ENCODE results near the gene BRSK2.

BRSK2 gene

DNA sequence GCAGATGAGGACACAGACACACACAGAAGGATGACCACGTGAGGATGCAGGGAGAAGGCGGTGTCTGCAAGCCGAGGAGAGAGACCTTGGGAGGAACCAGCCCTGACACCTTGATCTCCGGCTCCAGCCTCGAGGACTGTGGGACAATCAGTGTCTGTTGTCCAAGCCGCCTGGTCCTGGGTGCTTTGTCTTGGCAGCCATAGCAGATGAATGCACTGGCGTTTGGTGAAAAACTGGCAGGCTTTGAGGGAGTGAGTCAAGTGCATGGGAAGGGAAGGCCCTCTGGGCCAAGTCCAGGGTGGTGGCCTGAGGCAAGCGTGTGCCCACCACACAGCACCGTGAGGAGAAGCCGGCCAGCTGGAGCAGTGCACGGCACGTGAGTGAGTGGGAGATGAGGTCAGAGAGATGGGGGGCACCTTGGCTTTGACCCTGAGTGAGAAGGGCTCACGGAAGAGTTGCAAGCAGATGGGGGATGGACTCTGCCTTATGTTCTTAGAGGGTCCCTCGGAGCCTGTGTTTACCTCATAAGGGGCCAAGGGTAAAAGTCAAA, 12.4 kb upstream of the BRSK2 start:
- DNase-seq (ENCODE audit: low read depth), result no peak

DNA sequence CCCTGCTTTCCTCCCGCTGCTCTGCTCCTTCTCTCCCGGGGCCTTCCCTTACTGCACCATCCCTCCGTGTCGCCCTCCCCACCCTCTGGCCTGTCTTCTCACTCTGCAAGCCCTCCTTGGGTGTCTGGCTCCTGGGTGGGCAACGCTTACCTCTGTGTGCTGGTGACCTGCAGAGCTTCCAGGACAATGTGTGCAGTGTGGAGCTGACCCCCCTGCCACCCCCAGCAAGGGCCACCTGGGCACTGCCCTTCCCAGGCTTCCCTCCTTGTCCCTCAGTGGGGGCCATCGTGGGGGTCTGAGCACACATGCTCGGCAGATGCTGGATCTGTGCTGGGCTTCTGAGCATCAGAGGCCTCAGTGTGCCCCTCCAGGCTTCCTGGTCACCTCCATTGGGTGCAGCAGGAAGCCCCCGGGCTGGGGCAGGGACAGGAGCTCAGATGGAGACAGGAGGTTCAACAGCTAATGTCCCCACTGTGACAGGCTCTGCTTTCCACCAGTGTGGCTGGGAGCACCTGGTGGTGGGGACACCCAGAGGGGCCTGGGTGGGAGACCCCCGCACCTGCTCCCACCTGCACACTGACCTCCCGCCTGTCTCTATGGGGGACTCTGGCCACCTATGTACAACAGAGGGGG, 7.8 kb upstream of the BRSK2 start:
- DNase-seq (ENCODE audit: low read depth), result no peak

DNA sequence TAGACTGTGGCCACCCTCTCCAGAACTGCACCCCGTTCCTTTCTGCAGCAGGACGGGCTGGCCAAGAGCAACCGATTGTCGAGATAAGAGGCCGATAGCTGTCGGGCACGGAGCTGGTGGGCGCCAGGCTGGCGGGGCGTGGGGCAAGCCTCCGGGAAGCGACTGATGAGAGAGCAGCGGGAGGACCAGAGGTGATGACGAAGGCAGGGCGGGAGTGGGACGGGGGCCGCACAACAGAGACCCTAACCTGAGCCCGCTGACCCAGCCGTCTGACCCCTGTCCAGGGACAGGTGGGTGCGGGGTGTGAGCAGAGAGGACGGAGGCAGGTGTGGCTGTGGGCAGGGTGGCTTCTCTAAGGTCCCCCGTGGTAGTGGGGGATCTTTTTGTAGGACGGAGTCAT, 7.3 kb upstream of the BRSK2 start:
- no peak for DNase-seq (ENCODE audit: low read depth)

DNA sequence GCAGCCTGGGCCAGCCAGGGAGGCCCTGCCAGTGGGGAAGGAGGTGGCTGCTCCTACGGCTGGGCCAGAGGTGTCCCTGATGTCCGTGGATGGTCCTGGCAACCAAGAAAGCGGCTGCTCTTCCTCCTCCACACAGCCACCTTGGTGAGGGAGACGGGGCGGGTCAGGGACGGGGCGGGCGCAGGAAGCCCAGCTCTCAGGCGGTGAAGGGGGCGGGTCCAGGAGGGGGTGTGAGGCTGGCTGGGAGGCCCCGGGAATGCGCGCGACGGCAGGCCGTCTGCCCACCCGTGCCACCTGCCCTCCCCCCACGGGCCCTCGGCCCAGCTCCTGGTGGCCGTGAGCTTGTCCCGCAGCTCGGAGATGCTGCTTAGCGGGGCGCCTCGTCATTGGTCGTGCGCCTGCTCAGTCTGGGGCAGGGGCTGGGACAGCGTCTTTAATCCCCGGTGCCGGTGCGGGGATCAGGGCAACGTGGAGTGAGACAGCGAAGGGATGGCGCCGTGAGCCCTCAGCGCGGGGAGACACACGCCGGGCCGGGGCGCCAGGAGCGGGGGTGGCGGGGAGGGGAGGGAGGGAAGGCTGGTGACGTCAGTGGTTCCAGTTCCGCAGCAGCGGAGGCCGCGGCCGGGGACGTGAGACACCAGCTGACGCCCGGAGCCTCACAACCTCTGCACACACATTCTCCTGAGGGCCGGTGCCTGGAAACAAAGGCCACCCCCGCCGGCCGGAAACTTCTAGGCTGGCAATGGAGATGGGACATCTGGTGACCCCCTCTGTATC, 6.7 kb upstream of the BRSK2 start:
- peak; percentile 71 for DNase-seq (ENCODE audit: low read depth)

DNA sequence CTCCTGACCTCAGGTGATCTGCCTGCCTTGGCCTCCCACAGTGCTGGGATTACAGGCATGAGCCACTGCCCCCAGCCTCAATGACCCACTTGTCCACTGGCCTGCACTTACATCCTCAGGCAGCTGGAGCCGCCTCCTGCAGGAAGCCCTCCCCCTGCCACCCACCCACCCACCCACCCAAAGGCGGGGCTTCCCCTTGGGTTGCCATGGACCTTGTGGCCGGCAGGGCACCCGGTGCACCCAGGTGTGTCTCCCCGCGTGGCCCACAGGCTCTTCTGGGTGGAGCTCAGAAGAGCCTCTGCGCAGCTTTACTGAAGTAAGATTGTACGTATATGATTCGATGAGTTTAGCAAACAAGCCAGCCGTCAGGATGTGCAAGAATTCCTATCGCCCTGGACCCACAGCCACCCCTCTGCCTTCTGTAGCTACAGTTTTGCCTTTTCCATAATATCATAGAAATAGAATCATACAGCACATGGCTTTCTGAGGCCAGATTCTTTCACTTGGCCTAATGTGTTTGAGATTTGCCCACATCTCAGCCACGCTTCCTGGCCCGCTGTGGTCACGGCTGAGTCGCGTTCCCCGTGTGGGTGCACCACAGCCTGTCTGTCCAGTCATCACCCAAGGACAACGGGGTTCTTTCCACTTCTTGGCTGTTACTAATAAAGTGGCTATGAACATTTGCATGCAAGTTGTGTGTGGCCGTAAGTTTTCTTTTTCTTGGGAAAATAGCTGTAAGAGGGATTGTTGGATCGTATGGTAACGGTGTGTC, 5.3 kb upstream of the BRSK2 start:
- no peak for DNase-seq (ENCODE audit: low read depth)

DNA sequence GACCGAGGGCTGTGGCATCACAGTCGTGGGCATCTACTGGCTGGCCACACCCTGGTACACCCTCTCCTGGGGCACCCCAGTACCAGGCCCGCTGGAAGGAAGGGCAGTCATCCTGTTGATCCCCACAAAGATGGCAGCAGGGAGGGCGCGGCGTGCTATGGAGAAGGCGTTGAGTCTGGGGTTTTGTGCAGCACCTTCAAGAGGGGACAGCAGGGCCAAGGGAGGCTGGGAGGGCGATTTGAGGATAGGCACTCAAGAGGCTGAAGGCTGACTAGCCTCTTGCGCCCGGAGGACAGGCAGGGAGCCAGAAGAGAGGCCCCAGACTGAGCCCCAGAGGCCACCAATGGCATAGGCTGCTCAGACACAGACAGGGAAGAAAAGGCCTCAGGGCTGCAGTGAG, 2.2 kb upstream of the BRSK2 start:
- no peak for DNase-seq (ENCODE audit: low read depth)

DNA sequence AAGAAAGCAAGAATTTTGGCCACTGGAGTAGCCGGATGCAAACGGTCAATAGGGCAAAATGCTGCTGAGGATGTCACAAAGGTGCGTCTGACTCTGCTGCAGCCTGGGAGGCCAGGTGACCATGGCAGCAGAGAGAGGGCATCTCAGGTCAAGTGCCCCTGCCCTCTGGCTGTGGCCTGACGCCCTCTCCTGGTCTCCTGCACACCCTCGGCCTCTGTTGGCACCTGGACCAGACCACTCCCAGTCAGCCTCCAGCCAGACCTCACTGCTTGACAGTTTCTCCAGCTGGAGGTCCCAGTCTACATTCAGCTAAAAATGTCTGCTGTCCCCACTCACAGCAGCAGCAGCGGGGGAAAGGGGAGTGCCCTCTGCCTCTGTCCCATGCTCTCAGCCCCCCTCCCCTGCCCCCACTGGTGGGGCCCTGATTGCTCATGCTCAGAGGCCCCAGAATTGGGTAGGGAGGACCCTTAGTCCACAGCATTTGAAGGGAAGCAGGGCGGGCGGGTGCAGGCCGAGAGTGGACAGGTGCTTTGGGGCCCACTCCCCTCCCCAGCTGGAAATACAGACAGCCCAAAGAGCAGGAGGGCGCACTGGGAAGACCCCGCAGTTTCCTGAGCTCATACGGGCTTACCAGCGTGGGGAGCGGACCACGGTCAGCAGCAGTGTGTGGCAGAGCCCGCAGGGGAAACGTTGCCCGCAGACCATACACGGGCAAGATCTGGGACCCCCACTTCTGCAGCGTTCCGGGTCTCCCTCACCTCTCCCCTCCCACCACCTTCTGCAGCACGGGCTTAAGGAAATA, 1.6 kb upstream of the BRSK2 start:
- no peak for DNase-seq (ENCODE audit: low read depth)

DNA sequence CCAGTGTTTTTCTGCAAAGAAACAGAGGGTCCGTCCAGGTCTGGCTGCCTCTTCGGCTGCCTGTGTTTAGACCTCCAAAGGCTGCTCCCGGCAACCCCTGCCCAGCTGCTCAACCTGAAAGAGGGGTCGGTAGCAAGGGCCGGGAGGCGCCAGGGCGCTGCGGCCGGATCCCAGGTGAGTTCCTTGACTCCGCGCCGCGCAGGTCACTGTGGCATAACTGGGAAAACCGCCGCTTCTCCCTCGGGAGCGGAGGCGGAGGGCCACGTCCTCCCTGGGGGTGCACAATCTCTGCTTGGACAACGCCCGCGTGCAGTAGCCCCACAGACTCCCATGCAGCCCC, 1.0 kb upstream of the BRSK2 start:
- DNase-seq (ENCODE audit: low read depth), result no peak

DNA sequence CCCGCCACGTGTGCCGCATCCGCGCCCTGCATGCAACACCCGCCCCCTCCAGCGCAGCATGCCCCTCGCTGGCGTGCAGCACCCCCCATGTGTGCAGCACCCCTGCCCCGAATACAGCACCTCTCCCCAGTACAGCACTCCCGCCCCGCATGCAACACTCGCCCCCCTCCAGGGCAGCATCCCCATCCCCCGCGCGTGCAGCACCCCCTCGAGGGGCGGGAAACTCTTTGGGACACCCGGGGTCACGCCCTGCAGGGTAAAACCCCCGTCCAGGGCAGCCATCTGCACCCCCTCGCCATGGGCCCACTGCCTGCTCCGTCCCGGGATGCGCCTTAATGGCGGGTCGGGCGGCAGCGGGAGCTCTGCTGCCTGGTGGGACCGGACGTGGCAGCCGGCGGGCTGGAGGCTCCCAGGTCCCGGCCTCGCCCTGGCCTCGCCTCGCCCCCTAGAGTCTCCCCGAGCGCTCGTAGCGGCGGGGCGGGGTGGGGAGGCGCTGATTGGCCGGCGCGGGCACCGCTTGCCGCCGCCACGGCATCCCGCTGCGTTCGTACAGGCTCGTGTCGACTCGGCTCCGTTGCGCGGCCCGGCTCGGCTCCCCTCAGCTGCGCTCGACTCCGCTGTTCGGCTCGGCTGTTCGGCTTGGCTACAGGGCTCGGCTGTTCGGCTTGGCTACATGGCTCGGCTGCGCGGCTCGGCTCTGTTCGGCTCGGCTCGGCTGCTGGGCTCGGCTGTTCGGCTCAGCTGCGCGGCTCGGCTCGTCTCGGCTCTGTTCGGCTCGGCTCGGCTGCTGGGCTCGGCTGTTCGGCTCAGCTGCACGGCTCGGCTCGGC, 417 bp upstream of the BRSK2 start:
- peak; percentile 92 for DNase-seq (ENCODE audit: low read depth)

DNA sequence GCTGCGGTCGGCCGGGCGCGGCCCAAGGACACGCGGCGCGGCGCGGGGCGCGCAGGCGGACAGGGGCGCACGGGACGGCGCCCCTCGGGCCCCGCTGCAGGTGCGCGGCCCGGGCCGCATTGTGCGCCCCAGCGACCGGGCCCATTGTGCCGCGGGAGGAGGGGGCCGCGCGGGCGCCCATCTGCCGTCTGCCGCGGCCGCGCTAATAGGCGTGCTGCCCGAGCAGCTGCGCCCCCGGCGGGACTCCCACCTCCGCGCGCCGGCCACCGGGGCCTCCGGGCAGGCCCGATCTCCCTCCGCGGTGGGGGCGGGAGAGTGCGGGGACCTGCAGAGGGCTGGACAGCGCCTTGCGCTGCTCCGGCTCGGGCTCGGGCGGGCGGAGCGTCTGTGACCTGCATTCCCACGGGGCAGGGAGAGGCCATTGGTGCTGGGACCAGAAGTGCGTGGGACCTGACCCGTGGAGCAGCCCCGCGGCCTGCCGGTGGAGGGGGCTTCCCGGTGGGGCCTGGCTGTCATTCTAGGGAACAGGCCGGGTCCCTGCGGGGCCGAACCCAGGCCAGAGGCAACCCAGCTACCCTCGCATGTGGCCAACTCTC, 933 bp downstream of the BRSK2 start:
- DNase-seq (ENCODE audit: low read depth), result no peak

DNA sequence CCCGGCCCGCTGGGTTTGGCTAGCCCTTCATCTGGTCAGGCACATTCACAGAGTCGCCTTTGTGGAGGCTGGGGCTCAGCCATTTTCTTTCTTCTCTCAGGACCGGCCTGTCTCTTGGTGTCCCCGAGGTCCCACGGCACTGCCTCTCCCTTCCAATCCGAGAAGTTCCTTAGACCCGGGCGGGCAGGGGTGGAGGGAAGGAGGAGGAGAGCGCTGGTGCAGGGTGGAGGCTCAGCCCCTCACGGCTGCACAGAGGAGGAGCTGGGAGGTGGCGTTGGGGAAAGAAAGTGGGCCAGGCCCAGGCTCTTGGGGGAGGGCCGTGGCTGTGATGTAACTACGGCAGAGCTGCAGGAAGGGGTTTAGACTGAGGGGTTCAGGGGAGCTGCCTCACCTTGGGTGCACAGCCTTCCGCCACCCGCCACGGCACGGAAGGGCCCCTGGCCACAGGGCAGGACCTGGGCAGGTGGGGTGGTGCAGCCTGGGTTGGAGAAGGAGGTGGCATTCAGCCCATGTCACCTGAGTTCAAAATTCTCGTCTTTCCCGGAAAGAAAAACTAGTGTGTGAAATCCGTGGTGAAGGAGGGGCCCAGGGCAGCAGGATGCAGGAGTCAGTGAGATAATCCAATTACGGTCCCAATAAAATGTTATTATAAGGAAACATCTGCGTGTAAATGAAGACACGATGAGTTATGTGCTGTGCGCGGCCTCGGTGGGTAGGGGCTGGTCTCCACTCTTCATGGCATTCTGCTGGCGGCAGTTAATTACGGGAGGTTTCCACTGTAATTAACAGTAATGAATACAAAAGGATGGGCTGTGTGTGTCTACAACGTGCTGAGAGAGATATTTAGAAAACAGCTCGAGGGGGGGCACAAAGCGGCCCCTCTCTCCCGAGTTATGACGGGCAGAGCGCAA, 1.7 kb downstream of the BRSK2 start:
- no peak for DNase-seq (ENCODE audit: low read depth)

DNA sequence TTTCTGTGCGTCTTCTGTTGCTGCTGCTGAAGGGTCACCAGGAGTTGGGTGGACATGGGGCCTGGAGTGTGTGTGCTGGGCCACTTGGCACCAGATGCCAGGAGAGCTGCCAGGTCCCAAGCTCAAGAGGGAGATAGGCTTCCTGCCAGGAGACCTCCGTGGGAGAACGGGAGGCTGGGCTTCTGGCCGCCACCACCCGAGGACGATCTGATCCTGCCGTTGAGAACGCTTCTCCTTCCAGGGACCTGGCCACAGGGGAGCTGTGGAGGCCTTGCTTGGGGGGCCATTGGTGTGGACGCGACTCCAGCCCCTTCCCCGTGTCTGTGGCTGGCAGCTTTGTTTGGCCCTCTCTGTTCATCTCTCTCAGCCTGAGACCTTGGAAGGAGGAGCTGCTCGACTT, 2.4 kb downstream of the BRSK2 start:
- no peak for DNase-seq (ENCODE audit: low read depth)

DNA sequence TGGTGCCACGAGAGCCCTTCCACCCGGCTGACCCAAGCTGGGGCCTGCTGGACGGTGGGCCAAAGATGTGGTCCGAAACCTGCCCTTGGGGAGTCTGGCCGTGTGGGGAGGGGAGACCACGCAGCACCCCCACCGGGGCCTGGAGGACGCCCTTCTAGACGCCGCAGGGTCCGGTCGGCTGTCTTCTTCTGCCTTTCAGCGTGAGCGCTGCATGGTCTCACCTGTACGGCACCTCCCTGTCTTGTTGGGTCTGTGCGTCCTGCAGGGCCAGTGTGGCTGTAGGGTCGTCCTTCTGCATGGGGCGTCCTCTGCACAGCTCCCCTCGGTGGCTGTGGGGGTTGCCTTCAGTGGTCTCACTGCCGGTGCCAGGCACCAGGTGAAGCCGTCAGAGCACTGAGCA, 2.8 kb downstream of the BRSK2 start:
- DNase-seq (ENCODE audit: low read depth), result no peak

DNA sequence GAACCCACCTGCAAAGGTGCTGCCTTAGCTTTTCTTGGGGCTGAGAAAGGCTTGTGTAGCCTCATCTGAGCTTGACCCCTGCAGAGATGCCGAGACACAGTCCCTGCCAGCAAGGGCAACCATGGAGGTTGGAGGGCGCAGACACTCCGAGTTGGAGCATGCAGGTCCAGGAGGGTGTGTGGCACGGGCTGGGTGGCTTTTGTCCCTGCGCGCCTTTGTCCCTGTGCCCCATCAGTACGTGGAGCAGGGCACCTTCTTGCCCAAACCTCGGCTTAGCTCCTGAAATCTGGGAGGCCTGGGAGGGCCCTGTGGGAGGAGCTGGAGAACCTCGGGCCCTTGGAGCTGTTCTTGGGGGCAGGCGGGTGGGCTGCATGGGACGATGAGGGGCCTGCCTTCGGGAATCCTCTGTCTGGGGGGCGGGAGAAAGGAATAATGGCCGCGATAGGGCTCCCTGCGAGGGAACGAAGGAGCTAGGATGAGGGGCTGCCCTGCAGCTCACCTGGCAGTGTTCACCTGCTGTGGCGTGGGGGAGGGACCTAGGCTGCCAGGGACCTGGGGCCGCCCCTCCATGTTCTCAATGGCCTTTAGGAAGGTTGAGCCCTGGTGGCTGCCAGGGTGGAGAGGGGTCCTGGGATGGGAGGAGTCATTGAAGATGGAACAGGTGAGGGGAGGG, 3.4 kb downstream of the BRSK2 start:
- no peak for DNase-seq (ENCODE audit: low read depth)

DNA sequence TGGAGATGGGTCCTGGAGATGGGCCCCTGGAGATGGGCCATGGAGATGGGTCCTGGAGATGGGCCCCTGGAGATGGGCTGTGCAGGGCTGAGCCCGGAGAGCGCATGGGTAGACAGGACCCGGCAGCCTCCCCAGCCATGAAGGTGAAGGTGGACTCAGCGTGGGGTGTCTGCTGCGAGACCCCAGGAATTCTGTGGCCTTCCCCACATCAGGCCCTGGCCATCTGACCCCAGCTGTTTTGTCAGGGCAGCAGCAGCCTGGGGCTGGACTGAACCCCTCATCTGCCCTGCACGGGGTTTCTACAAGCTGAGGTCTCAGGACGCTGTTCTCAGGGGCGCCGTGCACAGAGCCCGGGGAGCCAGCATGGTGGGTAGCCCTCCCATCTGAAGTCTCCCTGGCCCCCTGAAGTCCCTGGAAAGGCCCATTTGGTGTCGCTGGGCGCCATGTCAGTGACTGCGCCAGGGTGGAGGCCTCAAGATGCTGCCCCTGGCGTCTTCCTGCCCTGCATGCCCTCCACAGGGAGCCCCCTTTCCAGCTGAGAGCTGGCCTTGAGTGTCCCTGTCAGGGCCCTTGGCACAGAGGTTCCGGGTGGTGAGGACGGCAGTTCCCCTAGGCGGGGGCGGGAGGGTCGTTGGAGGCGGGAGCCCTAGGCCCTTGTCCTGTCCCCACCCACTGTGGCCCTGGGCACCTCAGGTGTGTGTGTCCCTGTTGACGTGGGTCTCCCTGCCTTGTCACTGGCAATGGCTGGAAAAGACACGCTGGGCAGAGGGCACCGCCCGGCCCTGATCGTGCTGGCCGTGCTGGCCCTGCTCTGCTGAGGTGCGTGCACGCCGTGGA, 5.4 kb downstream of the BRSK2 start:
- DNase-seq (ENCODE audit: low read depth), result no peak

DNA sequence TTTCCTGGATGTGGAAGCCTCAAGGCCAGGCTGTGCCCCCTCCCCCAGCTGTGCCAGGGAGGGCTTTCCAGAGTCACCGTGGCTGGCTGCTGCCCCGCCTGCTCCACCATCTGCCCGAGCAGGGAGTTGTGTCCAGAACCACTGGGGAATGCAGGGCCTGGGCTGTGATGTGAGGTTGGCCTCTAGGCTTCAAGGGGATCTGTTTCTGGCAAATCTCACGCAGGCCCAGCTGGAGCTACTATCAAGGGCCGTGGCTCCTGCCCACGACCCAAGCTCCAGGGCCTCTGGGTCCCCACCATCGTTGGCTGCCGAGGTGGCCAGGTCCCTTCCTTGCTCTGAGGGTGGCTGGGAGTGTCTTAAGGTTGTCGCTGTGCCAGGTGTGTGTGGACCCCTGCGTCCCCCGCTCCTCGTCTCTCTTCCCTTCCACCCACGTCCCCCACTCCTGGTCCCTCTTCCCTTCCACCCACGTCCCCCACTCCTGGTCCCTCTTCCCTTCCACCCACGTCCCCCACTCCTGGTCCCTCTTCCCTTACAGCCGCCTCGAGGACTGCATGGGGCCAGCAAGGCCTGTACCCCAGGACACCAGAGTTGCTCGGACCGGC, 6.1 kb downstream of the BRSK2 start:
- DNase-seq (ENCODE audit: low read depth), result no peak

DNA sequence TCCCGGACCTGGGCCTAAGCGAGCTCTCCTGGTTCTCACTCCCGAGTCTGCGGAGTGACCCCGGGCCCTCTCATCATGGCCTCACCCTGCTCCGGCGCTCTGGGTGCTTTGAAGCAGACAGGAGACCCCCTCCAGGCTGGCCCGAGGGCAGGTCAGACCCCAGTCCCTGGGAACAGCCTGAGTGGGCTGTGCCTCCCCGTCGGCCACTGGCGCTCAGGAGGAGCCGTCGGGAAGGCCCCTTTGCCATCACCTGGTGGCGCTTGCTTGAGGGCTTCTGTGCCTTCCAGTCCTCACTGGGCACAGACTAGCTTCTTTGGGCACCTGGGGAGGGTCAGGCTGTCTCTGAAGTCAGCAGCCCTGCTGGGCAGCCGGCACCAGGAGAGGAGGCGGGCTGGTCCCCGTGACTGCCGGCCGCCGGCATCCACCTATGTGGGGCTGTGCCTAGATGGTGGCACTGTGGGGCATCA, 6.7 kb downstream of the BRSK2 start:
- no peak for DNase-seq (ENCODE audit: low read depth)

Data from activated gamma-delta T cell treated with anti-CD3 and anti-CD28 coated beads, Interleukin-2, amount 50 U/mL, for 16 hours (primary cell).